Measurements from ENCODE around the gene OAS2. TPM values are rescaled to one million over a fixed set of nuclear protein-coding genes. Genes with fewer than 3 reads are reported as not detected.

Gene OAS2
- polyA plus RNA-seq, 1 donor from 2014 or later = not detected

- no peaks in the 10 kb centered on the region for H3F3A ChIP-seq (ENCODE audit: insufficient read depth, low read length, poor library complexity, severe bottlenecking)
- no peak overlapping the region for H2AFZ ChIP-seq (ENCODE audit: low read depth, low read length)
- TF ChIP-seq EP300 (conservative IDR thresholded peaks at IDR 0.05; ENCODE audit: poor library complexity, severe bottlenecking) (no peak), EZH2 (IDR thresholded peaks at IDR 0.05; ENCODE audit: borderline replicate concordance, insufficient read depth, low read length, poor library complexity, severe bottlenecking) (no peak), POLR2AphosphoS5 (IDR thresholded peaks at IDR 0.05) (no peak), CTCF (IDR thresholded peaks at IDR 0.05; ENCODE audit: poor library complexity, severe bottlenecking) (no peak), TAF1 (IDR thresholded peaks at IDR 0.05; ENCODE audit: low read depth) (no peak)
- H3K4me2 ChIP-seq (ENCODE audit: low read length) = no peak overlapping the region
- H3K9me3 ChIP-seq (ENCODE audit: low read length) = no peaks in the 10 kb centered on the region
- no peak overlapping the region for H3K4me3 ChIP-seq (ENCODE audit: low read length)
- H4K20me1 ChIP-seq (ENCODE audit: insufficient read depth) = no peaks in the 10 kb centered on the region
- H3K36me3 ChIP-seq (ENCODE audit: insufficient read depth, low read length) = no peaks in the 10 kb centered on the region
- no peak overlapping the region for H3K27ac ChIP-seq (ENCODE audit: low read length)
- H3K9me2 ChIP-seq (ENCODE audit: insufficient read depth, low read length) = no peaks in the 10 kb centered on the region
- no peak overlapping the region for H3K9ac ChIP-seq (ENCODE audit: low read length)
- H3K27me3 ChIP-seq (ENCODE audit: insufficient read depth, low read depth, low read length) = peaks cover 15% of the 10 kb centered on the region
- H3K79me2 ChIP-seq (replicated peaks; ENCODE audit: insufficient read depth, low read length) = no peaks in the 10 kb centered on the region
Observed at GRCh38 chr12:112942572-112942971, 35.7 kb upstream of the OAS2 start.

GRCh38 chr12:112944024-112944690 is 34.2 kb upstream of the OAS2 start:
- Histone ChIP-seq H3K9ac (ENCODE audit: low read length) (no peak overlapping the region), H3K4me2 (ENCODE audit: low read length) (no peak overlapping the region), H3K27ac (ENCODE audit: low read length) (no peak overlapping the region), H3K9me2 (ENCODE audit: insufficient read depth, low read length) (no peaks in the 10 kb centered on the region), H3K27me3 (ENCODE audit: insufficient read depth, low read depth, low read length) (no peaks in the 10 kb centered on the region), H3F3A (ENCODE audit: insufficient read depth, low read length, poor library complexity, severe bottlenecking) (no peaks in the 10 kb centered on the region), H3K36me3 (ENCODE audit: insufficient read depth, low read length) (no peaks in the 10 kb centered on the region), H3K79me2 (replicated peaks; ENCODE audit: insufficient read depth, low read length) (no peaks in the 10 kb centered on the region), H3K9me3 (ENCODE audit: low read length) (no peaks in the 10 kb centered on the region), H4K20me1 (ENCODE audit: insufficient read depth) (no peaks in the 10 kb centered on the region), H2AFZ (ENCODE audit: low read depth, low read length) (no peak overlapping the region), H3K4me3 (ENCODE audit: low read length) (no peak overlapping the region)
- no peak for TF ChIP-seq EZH2 (IDR thresholded peaks at IDR 0.05; ENCODE audit: borderline replicate concordance, insufficient read depth, low read length, poor library complexity, severe bottlenecking)
- TF ChIP-seq POLR2AphosphoS5 (IDR thresholded peaks at IDR 0.05) = no peak
- no peak for TF ChIP-seq MXI1 (conservative IDR thresholded peaks at IDR 0.05; ENCODE audit: poor library complexity, severe bottlenecking)
- TF ChIP-seq EP300 (conservative IDR thresholded peaks at IDR 0.05; ENCODE audit: poor library complexity, severe bottlenecking) = no peak
- no peak for TF ChIP-seq CTCF (IDR thresholded peaks at IDR 0.05; ENCODE audit: poor library complexity, severe bottlenecking)

- no peak overlapping the region for H3K9ac ChIP-seq (ENCODE audit: low read length)
- no peaks in the 10 kb centered on the region for H3F3A ChIP-seq (ENCODE audit: insufficient read depth, low read length, poor library complexity, severe bottlenecking)
- H3K79me2 ChIP-seq (replicated peaks; ENCODE audit: insufficient read depth, low read length) = no peaks in the 10 kb centered on the region
- no peak overlapping the region for H3K4me3 ChIP-seq (ENCODE audit: low read length)
- H3K9me2 ChIP-seq (ENCODE audit: insufficient read depth, low read length) = no peaks in the 10 kb centered on the region
- TF ChIP-seq CTCF (IDR thresholded peaks at IDR 0.05; ENCODE audit: poor library complexity, severe bottlenecking) (no peak), POLR2AphosphoS5 (IDR thresholded peaks at IDR 0.05) (no peak), RAD21 (conservative IDR thresholded peaks at IDR 0.05) (no peak), EZH2 (IDR thresholded peaks at IDR 0.05; ENCODE audit: borderline replicate concordance, insufficient read depth, low read length, poor library complexity, severe bottlenecking) (no peak)
- H3K9me3 ChIP-seq (ENCODE audit: low read length) = no peaks in the 10 kb centered on the region
- H3K27ac ChIP-seq (ENCODE audit: low read length) = no peak overlapping the region
- no peaks in the 10 kb centered on the region for H3K36me3 ChIP-seq (ENCODE audit: insufficient read depth, low read length)
- no peak overlapping the region for H3K4me2 ChIP-seq (ENCODE audit: low read length)
- no peaks in the 10 kb centered on the region for H3K27me3 ChIP-seq (ENCODE audit: insufficient read depth, low read depth, low read length)
- no peak overlapping the region for H2AFZ ChIP-seq (ENCODE audit: low read depth, low read length)
- H4K20me1 ChIP-seq (ENCODE audit: insufficient read depth) = no peaks in the 10 kb centered on the region
Observed at GRCh38 chr12:112945515-112945914, 32.8 kb upstream of the OAS2 start.

Measured in neural cell (in vitro differentiated cells).